ENCODE measurements around the gene STIM1. TPM values are rescaled to one million over a fixed set of nuclear protein-coding genes. Genes with fewer than 3 reads are reported as not detected.
"Not testable (repeated sequence)": the region's sequence is repeated elsewhere in the genome, so short reads cannot be mapped to it uniquely, and the experiment has no call there.

STIM1 gene
- total and polyA plus RNA-seq, 12 donors = 11.9 to 55.7 (median 37.4) TPM

- Histone ChIP-seq H3K4me1 (peaks cover 0 to 22% (median 17%) of the 10 kb centered on the region in 9 donors), H3K27ac (no peak overlapping the region), H3K36me3 (no peaks in the 10 kb centered on the region), H3K9me3 (peaks cover 0 to 23% (median 12%) of the 10 kb centered on the region in 11 donors), H3K4me3 (no peak overlapping the region), H3K27me3 (no peaks in the 10 kb centered on the region)
- TF ChIP-seq CTCF (IDR thresholded peaks at IDR 0.05) = no peak
- intact Hi-C loops (cut with DNase I) = loop anchor here in 1 of 10 donors (5.0 kb wide), 1 partner anchor 37 kb away; no protein-coding TSS in a partner anchor
- WGBS, 2 donors = 90 to 93% methylated on average over 6 of the region's 6 CpGs
- no peak for DNase-seq
- ATAC-seq = no peak
These were observed 138.7 kb downstream of the STIM1 start for GRCh38 chr11:3994030-3994640.

- ATAC-seq = no peak
- H3K27ac ChIP-seq = peak overlapping the region in 2 of 10 donors; percentile 10 to 47
- no peak for DNase-seq
- intact Hi-C loops (cut with DNase I) = no loop called here
- peaks cover 0 to 23% (median 12%) of the 10 kb centered on the region in 11 donors for H3K9me3 ChIP-seq
- TF ChIP-seq CTCF (IDR thresholded peaks at IDR 0.05) = no peak
- H3K27me3 ChIP-seq = no peaks in the 10 kb centered on the region
- peaks cover 0 to 22% (median 13%) of the 10 kb centered on the region in 9 donors for H3K4me1 ChIP-seq
- no peak overlapping the region for H3K4me3 ChIP-seq
- H3K36me3 ChIP-seq = no peaks in the 10 kb centered on the region
- WGBS, 2 donors = 100% methylated on average over 1 of the region's 1 CpG
These were observed 139.8 kb downstream of the STIM1 start for GRCh38 chr11:3995307-3995706.

GRCh38 chr11:3995949-3996554, 140.6 kb downstream of the STIM1 start:
- Histone ChIP-seq H3K27ac (peak overlapping the region in 3 of 10 donors; percentile 10 to 62 (median 40)), H3K27me3 (no peaks in the 10 kb centered on the region), H3K9me3 (peaks cover 0 to 23% (median 12%) of the 10 kb centered on the region in 11 donors), H3K4me3 (no peak overlapping the region), H3K36me3 (no peaks in the 10 kb centered on the region), H3K4me1 (peaks cover 0 to 22% (median 13%) of the 10 kb centered on the region in 9 donors)
- intact Hi-C loops (cut with DNase I) = no loop called here
- TF ChIP-seq CTCF (IDR thresholded peaks at IDR 0.05) = no peak
- DNase-seq (peak in 1 of 2 donors; percentile 21), ATAC-seq (peak in 7 of 8 donors; percentile 41 to 90 (median 83))
- WGBS, 2 donors = 62 to 69% methylated on average over 4 of the region's 4 CpGs

- no peak for TF ChIP-seq CTCF (IDR thresholded peaks at IDR 0.05)
- intact Hi-C loops (cut with DNase I) = no loop called here
- H3K4me3 ChIP-seq = no peak overlapping the region
- peaks cover 0 to 23% (median 12%) of the 10 kb centered on the region in 11 donors for H3K9me3 ChIP-seq
- H3K27me3 ChIP-seq = no peaks in the 10 kb centered on the region
- peaks cover 0 to 22% (median 13%) of the 10 kb centered on the region in 9 donors for H3K4me1 ChIP-seq
- H3K27ac ChIP-seq = peak overlapping the region in 2 of 10 donors; percentile 10 to 62
- no peaks in the 10 kb centered on the region for H3K36me3 ChIP-seq
- ATAC-seq (no peak), DNase-seq (no peak)
- WGBS, 2 donors = 94 to 100% methylated on average over 1 of the region's 1 CpG
These were observed 141.2 kb downstream of the STIM1 start for GRCh38 chr11:3996651-3997050.

- H3K36me3 ChIP-seq; H3K27me3 ChIP-seq; DNase-seq; H3K4me1 ChIP-seq; ATAC-seq; H3K4me3 ChIP-seq; intact Hi-C loops (cut with DNase I); H3K9me3 ChIP-seq; H3K27ac ChIP-seq: not testable (repeated sequence)
- WGBS, 2 donors = 100% methylated on average over 1 of the region's 1 CpG
These were observed 149.3 kb downstream of the STIM1 start for GRCh38 chr11:4004753-4005152.

Data from heart right ventricle (tissue), 16 donors.